SK-N-SH (cell line): ENCODE measurements around the gene TTC28.

Source experiments
- CTCF ChIP-seq: fragments of 200-600 bp; sonication (generic); IDR thresholded peaks from 2 replicates; pipeline ENCODE4 v1.6.1; 2017; ENCODE audit warnings: antibody characterized with exemption, mild to moderate bottlenecking, moderate library complexity
- EP300 ChIP-seq, 2 experiments: IDR thresholded peaks; 2 replicates each; pipeline versions ENCODE4 v1.4.0 to v1.6.1; 2012; ENCODE audit warnings: borderline replicate concordance in 1 of 2, low read depth in 1 of 2, low read length in 1 of 2
- REST ChIP-seq: IDR thresholded peaks from 2 replicates; pipeline ENCODE4 v1.6.1; 2012; ENCODE audit warnings: mild to moderate bottlenecking, low read depth, low read length, moderate library complexity
- SMC3 ChIP-seq: IDR thresholded peaks from 2 replicates; pipeline ENCODE4 v1.6.1; 2012; ENCODE audit warnings: low read depth, low read length, improper control_type of control experiment
- TAF1 ChIP-seq: IDR thresholded peaks from 2 replicates; pipeline ENCODE4 v1.6.1; 2012; ENCODE audit warnings: low read depth, mild to moderate bottlenecking, low read length, moderate library complexity, borderline replicate concordance
- TF ChIP-seq, protein P1 (sequence below): fragments of 150-350 bp; IDR thresholded peaks from 2 replicates; pipeline ENCODE4 v1.6.1; 2016; ENCODE audit warnings: mild to moderate bottlenecking, low read depth, low read length

GRCh38 chr22:28405588-28405987 lies 274.1 kb downstream of the TTC28 start:
- TF ChIP-seq TAF1 = no peak
- no peak for TF ChIP-seq REST
- TF ChIP-seq CTCF = no peak
- TF ChIP-seq, protein P1, sequence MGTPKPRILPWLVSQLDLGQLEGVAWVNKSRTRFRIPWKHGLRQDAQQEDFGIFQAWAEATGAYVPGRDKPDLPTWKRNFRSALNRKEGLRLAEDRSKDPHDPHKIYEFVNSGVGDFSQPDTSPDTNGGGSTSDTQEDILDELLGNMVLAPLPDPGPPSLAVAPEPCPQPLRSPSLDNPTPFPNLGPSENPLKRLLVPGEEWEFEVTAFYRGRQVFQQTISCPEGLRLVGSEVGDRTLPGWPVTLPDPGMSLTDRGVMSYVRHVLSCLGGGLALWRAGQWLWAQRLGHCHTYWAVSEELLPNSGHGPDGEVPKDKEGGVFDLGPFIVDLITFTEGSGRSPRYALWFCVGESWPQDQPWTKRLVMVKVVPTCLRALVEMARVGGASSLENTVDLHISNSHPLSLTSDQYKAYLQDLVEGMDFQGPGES = no peak
- no peak for TF ChIP-seq EP300 (IDR thresholded peaks at IDR 0.05; ENCODE audit: borderline replicate concordance in 1 of 2, low read depth in 1 of 2, low read length in 1 of 2)
- TF ChIP-seq SMC3 = no peak
